GM18526 (cell line): ENCODE measurements around the gene ZBTB7C.

Experiments used
- POLR2A ChIP-seq: IDR thresholded peaks from 3 replicates; pipeline ENCODE4 v1.6.1; 2011; ENCODE audit not compliant: insufficient read length; ENCODE audit errors: extremely low read depth

Gene ZBTB7C

GRCh38 chr18:48046843-48047242 lies 362.3 kb downstream of the ZBTB7C start:
- no peak for TF ChIP-seq POLR2A

GRCh38 chr18:48045744-48046143 lies 363.4 kb downstream of the ZBTB7C start:
- no peak for TF ChIP-seq POLR2A

GRCh38 chr18:48044944-48045343 lies 364.2 kb downstream of the ZBTB7C start:
- TF ChIP-seq POLR2A = no peak

GRCh38 chr18:48043166-48043565 lies 366.0 kb downstream of the ZBTB7C start:
- TF ChIP-seq POLR2A = no peak

- TF ChIP-seq POLR2A = no peak
Measured at GRCh38 chr18:48042431-48042830, 366.8 kb downstream of the ZBTB7C start.

GRCh38 chr18:48040457-48041110 lies 368.6 kb downstream of the ZBTB7C start:
- no peak for TF ChIP-seq POLR2A

GRCh38 chr18:48039769-48040215 lies 369.4 kb downstream of the ZBTB7C start:
- TF ChIP-seq POLR2A = no peak

- TF ChIP-seq POLR2A = no peak
Measured at GRCh38 chr18:48038636-48039035, 370.5 kb downstream of the ZBTB7C start.

- no peak for TF ChIP-seq POLR2A
Measured at GRCh38 chr18:48037481-48038271, 371.5 kb downstream of the ZBTB7C start.

- no peak for TF ChIP-seq POLR2A
Measured at GRCh38 chr18:48036641-48037421, 372.4 kb downstream of the ZBTB7C start.

- no peak for TF ChIP-seq POLR2A
Measured at GRCh38 chr18:48036226-48036625, 373.0 kb downstream of the ZBTB7C start.

GRCh38 chr18:48035556-48035860 lies 373.7 kb downstream of the ZBTB7C start:
- TF ChIP-seq POLR2A = no peak

- TF ChIP-seq POLR2A = no peak
Measured at GRCh38 chr18:48034651-48035555, 374.3 kb downstream of the ZBTB7C start.

- TF ChIP-seq POLR2A = no peak
Measured at GRCh38 chr18:48033790-48034650, 375.2 kb downstream of the ZBTB7C start.
